Heart right ventricle (tissue), 16 donors: ENCODE data around the gene MACROD2. TPM values are rescaled to one million over a fixed set of nuclear protein-coding genes. Genes with fewer than 3 reads are reported as not detected.

Experiments used
- ATAC-seq, 8 donors: fragments of 200-7000 bp; cut with Tn5 transposase; one replicate each; pipeline ENCODE4 v1.9.1; 2020; ENCODE audit warnings: mild to moderate bottlenecking in 8 of 8, moderate library complexity in 8 of 8, moderate number of reproducible peaks in 1 of 8
- DNase-seq, 2 donors: peaks; one replicate each; pipeline ENCODE4 v3.0.0-alpha.2; 2020
- H3K27ac ChIP-seq, 10 donors: fragments of 200-600 bp; sonication (generic) in 2 of 10; one replicate each; pipeline versions ENCODE4 v1.5.0 to v1.8.0; 2020 to 2022; ENCODE audit warnings: mild to moderate bottlenecking in 3 of 10
- H3K27me3 ChIP-seq, 7 donors: fragments of 200-600 bp; one replicate each; pipeline ENCODE4 v1.8.0; 2021 to 2022; ENCODE audit warnings: mild to moderate bottlenecking in 2 of 7
- H3K36me3 ChIP-seq, 9 donors: fragments of 200-600 bp; sonication (generic) in 1 of 9; one replicate each; pipeline versions ENCODE4 v1.5.0 to v1.8.0; 2020 to 2022; ENCODE audit warnings: mild to moderate bottlenecking in 2 of 9
- H3K4me1 ChIP-seq, 9 donors: fragments of 200-600 bp; sonication (generic) in 1 of 9; one replicate each; pipeline versions ENCODE4 v1.5.0 to v1.8.0; 2020 to 2022; ENCODE audit warnings: mild to moderate bottlenecking in 4 of 9
- H3K4me3 ChIP-seq, 10 donors: fragments of 200-600 bp; sonication (generic) in 2 of 10; one replicate each; pipeline versions ENCODE4 v1.5.0 to v1.8.0; 2020 to 2022; ENCODE audit warnings: mild to moderate bottlenecking in 7 of 10, moderate library complexity in 2 of 10
- H3K9me3 ChIP-seq, 11 donors: fragments of 200-600 bp in 10 of 11; sonication (generic) in 2 of 11; one replicate each; pipeline versions ENCODE4 v1.5.0 to v1.8.0; 2013 to 2022; ENCODE audit warnings: mild to moderate bottlenecking in 2 of 11, control low read depth in 1 of 11, moderate library complexity in 1 of 11
- WGBS, 2 donors: extraction: QIAGEN DNeasy Blood & Tissue Kit; methylation state at CpG; one replicate each; pipeline ENCODE4 v1.1.7; 2013; ENCODE audit warnings: inconsistent platforms in 1 of 2; 5-methylcytosine and 5-hydroxymethylcytosine counted together
- intact Hi-C, 10 donors: fragments of 100-400 bp; cut with DNase I; formaldehyde crosslinking; loops; one replicate each; pipeline versions ENCODE4 v1.11.1 to v1.14.2; 2022
- polyA plus RNA-seq, 2 donors: library from polyadenylated mRNA; stranded (reverse); fragments of 200-250 nt; gene quantifications; one replicate each; pipeline ENCODE4 v1.2.3, GENCODE V29; 2013
- total RNA-seq, 10 donors: library from RNA; stranded (reverse); fragmentation: NEBNext Ultra II Directional in 3 of 10; extraction: Animal tissue kit (Norgen Biotek cat#: 25700) in 3 of 10; gene quantifications; one replicate each; pipeline versions ENCODE4 v1.2.1 to v1.2.4, GENCODE V29; 2021 to 2023
- TF ChIP-seq, protein P1 (sequence below), 9 donors: fragments of 200-600 bp; sonication (generic) in 2 of 9; IDR thresholded peaks; one replicate each; pipeline versions ENCODE4 v1.5.0 to v1.8.0; 2021 to 2022; ENCODE audit warnings: antibody characterized with exemption in 9 of 9, mild to moderate bottlenecking in 5 of 9, moderate library complexity in 1 of 9
- donor health status: Arrhythmogenic right ventricular cardiomyopathy.
- donor health status: ischemic (EF 13 %, LVEDD 7.1; RV severe dilation, severe dysfunction).
- donor health status: healthy with polysubstance abuse.
- donor health status: DM: no; HTN: yes; CAD: no.
- donor health status: DM: no; HTN: no; CAD: no.
- donor health status: ischemic (EF 25% LVEDD 6.9; RV normal size, moderate dysfunction).
- donor health status: ischemic (EF 25% LVEDD 5.7; RV mildly dilated, moderate dysfunction).
- donor health status: healthy.
- donor health status: DM: yes; HTN: yes; CAD: no.
- donor health status: Ischemic cardiomyopathy.
- donor health status: ischemic (EF 35%, LVEDD 5.7; RV mildly dilated, moderate dysfunction).
- donor health status: nonischemic (EF 11% LVEDD 7.7; RV severe dilation, severe dysfunction).
- donor health status: DM: yes; HTN: yes; CAD: no.
- donor health status: PGD.
- donor health status: ischemic (EF 29% LVEDD 5.4; RV normal size, mild dysfunction).
- donor health status: nonischemic (EF 23%, LVEDD 6.1; RV moderate dilation, normal function).

Gene MACROD2
- total and polyA plus RNA-seq, 12 donors, result 0.28 to 6.4 (median 4.1) TPM

GRCh38 chr20:14859627-14860026 is 864.3 kb downstream of the MACROD2 start:
- Histone ChIP-seq H3K27me3 (no peaks in the 10 kb centered on the region), H3K9me3 (no peaks in the 10 kb centered on the region), H3K36me3 (no peaks in the 10 kb centered on the region), H3K4me3 (no peak overlapping the region), H3K4me1 (no peaks in the 10 kb centered on the region), H3K27ac (no peak overlapping the region)
- ATAC-seq (no peak), DNase-seq (no peak)
- intact Hi-C loops, result no loop called here
- TF ChIP-seq, protein P1, sequence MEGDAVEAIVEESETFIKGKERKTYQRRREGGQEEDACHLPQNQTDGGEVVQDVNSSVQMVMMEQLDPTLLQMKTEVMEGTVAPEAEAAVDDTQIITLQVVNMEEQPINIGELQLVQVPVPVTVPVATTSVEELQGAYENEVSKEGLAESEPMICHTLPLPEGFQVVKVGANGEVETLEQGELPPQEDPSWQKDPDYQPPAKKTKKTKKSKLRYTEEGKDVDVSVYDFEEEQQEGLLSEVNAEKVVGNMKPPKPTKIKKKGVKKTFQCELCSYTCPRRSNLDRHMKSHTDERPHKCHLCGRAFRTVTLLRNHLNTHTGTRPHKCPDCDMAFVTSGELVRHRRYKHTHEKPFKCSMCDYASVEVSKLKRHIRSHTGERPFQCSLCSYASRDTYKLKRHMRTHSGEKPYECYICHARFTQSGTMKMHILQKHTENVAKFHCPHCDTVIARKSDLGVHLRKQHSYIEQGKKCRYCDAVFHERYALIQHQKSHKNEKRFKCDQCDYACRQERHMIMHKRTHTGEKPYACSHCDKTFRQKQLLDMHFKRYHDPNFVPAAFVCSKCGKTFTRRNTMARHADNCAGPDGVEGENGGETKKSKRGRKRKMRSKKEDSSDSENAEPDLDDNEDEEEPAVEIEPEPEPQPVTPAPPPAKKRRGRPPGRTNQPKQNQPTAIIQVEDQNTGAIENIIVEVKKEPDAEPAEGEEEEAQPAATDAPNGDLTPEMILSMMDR (IDR thresholded peaks at IDR 0.05), result no peak

DNA sequence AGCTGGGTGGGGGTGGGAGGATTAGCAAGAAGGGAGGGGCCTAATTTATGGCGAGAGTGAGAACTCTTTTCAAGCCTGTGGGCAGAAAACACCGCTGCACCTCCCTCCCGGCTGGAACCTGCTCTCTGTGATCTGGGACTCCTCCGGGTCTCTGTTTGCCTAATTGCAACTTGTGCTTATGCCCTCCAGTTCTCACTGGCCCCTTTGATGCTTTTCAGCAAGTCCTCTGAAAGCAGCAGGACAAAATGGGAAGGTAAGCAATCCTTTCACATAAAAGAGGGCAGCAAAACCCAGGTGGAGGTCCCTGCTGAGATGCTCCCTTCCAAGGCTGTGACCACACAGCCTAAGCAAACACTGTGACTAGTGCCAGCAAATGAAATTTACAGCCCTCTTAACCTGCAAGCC is 865.1 kb downstream of the MACROD2 start:
- WGBS, 2 donors, result 20 to 23% methylated on average over 4 of the region's 4 CpGs
- TF ChIP-seq, protein P1 (IDR thresholded peaks at IDR 0.05), result no peak

GRCh38 chr20:14861028-14861699 is 865.8 kb downstream of the MACROD2 start:
- WGBS, 2 donors, result 80 to 81% methylated on average over 4 of the region's 4 CpGs
- intact Hi-C loops, result no loop called here

More for the DNA sequence above, 865.1 kb downstream of the MACROD2 start:
- intact Hi-C loops, result no loop called here
- Histone ChIP-seq H3K4me1 (no peaks in the 10 kb centered on the region), H3K36me3 (no peaks in the 10 kb centered on the region), H3K27me3 (no peaks in the 10 kb centered on the region), H3K9me3 (no peaks in the 10 kb centered on the region), H3K27ac (no peak overlapping the region), H3K4me3 (no peak overlapping the region)
- no peak for DNase-seq
- no peak for ATAC-seq

DNA sequence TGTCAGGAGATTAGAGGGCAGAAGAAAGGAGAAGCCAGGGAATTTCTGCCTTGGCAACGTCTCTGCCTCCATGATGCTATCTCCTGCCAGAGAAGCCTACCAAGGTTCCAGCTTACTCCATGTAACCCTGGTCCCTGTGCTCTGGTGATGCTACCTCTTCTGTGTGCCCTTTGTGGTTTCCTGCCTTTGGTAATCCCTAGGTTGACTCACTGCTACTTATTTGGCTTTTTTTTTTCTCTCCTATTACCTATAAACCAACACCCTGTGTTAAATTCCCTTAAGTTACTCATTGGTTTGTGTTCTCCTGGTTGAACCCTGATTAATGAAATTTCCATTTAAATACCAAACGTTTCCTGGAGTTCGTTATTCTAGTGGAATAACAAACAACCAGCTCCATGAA is 869.9 kb downstream of the MACROD2 start:
- no peak overlapping the region for H3K27ac ChIP-seq
- 72 to 76% methylated on average over 3 of the region's 3 CpGs for WGBS, 2 donors
- H3K27me3 ChIP-seq, result no peaks in the 10 kb centered on the region
- no peaks in the 10 kb centered on the region for H3K36me3 ChIP-seq
- TF ChIP-seq, protein P1 (IDR thresholded peaks at IDR 0.05), result no peak
- no peaks in the 10 kb centered on the region for H3K9me3 ChIP-seq
- ATAC-seq (no peak), DNase-seq (no peak)
- intact Hi-C loops, result no loop called here
- H3K4me1 ChIP-seq, result no peaks in the 10 kb centered on the region
- H3K4me3 ChIP-seq, result no peak overlapping the region

More at GRCh38 chr20:14861028-14861699, 865.8 kb downstream of the MACROD2 start:
- Histone ChIP-seq H3K4me1 (no peaks in the 10 kb centered on the region), H3K4me3 (no peak overlapping the region), H3K27ac (no peak overlapping the region), H3K36me3 (no peaks in the 10 kb centered on the region), H3K9me3 (no peaks in the 10 kb centered on the region), H3K27me3 (no peaks in the 10 kb centered on the region)
- ATAC-seq, result no peak
- TF ChIP-seq, protein P1 (IDR thresholded peaks at IDR 0.05), result no peak
- no peak for DNase-seq
